ENCODE results near the gene PIEZO1.
A peak's percentile ranks its signal among the peaks of the same experiment; 100 is the strongest.

- TF ChIP-seq SP2 (IDR thresholded peaks at IDR 0.05; ENCODE audit: extremely low read depth, low read depth, low read length, poor library complexity, severe bottlenecking) (no peak), ZNF586 (CRISPR knock-in tag; conservative IDR thresholded peaks at IDR 0.05) (no peak), MAFK (IDR thresholded peaks at IDR 0.05; ENCODE audit: low read length) (no peak), TCF7 (IDR thresholded peaks at IDR 0.05; ENCODE audit: borderline replicate concordance) (no peak), SMC3 (conservative IDR thresholded peaks at IDR 0.05; ENCODE audit: insufficient read depth, low read depth, low read length) (no peak), MCM2 (IDR thresholded peaks at IDR 0.05; ENCODE audit: low read depth) (no peak), POU5F1 (IDR thresholded peaks at IDR 0.05; ENCODE audit: borderline replicate concordance, low read depth, low read length, partially characterized antibody) (peak; percentile 33), HMGXB4 (CRISPR knock-in tag; IDR thresholded peaks at IDR 0.05) (0 out of 2 replicates have a peak, but pooled peaks have one; percentile 64), ZNF384 (IDR thresholded peaks at IDR 0.05; ENCODE audit: low read depth, low read length) (no peak), ZZZ3 (IDR thresholded peaks at IDR 0.05) (no peak), SMARCA4 (IDR thresholded peaks at IDR 0.05) (no peak), SP1 (CRISPR knock-in tag; IDR thresholded peaks at IDR 0.05) (no peak), NBN (IDR thresholded peaks at IDR 0.05; ENCODE audit: low read depth) (no peak), TARDBP (IDR thresholded peaks at IDR 0.05) (peak; percentile 98)
Observed at GRCh38 chr16:88803264-88803987, 18.4 kb upstream of the PIEZO1 start, which contains the start of gene CDT1.
